ENCODE measurements around the gene MRPL32.

Gene MRPL32

DNA sequence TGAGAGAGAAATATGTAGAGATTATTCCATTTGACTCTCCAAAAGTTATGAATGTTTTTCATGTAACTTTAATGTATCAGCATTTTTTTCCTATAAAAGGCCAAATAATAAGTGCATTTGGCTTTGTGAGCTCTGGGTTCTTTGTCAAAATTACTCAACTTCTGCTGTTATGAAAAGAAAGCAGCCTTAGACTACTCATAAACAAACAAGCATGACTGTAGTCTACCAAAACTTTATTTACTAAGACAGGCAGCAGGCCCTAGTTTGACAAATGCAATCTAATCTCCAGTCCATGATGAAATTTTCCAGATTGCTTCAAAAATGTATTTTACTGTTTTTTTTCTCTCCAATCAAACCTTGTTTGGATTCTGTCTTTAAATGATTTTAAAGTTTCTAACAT lies 46.3 kb downstream of the MRPL32 start:
- H3K4me3 ChIP-seq (ENCODE audit: low read depth, low read length) = no peak overlapping the region
- no peak for DNase-seq (ENCODE audit: low read depth, low spot score)
- ChIA-PET POLR2A (no interaction called here), CTCF (interaction anchor here (0.6 kb wide), 1 partner anchor 37 kb away, joined by 3 read pairs; no protein-coding TSS in a partner anchor)
- TF ChIP-seq, protein P1, sequence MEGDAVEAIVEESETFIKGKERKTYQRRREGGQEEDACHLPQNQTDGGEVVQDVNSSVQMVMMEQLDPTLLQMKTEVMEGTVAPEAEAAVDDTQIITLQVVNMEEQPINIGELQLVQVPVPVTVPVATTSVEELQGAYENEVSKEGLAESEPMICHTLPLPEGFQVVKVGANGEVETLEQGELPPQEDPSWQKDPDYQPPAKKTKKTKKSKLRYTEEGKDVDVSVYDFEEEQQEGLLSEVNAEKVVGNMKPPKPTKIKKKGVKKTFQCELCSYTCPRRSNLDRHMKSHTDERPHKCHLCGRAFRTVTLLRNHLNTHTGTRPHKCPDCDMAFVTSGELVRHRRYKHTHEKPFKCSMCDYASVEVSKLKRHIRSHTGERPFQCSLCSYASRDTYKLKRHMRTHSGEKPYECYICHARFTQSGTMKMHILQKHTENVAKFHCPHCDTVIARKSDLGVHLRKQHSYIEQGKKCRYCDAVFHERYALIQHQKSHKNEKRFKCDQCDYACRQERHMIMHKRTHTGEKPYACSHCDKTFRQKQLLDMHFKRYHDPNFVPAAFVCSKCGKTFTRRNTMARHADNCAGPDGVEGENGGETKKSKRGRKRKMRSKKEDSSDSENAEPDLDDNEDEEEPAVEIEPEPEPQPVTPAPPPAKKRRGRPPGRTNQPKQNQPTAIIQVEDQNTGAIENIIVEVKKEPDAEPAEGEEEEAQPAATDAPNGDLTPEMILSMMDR (IDR thresholded peaks at IDR 0.05; ENCODE audit: insufficient read depth, low read length, missing control alignments) = no peak

DNA sequence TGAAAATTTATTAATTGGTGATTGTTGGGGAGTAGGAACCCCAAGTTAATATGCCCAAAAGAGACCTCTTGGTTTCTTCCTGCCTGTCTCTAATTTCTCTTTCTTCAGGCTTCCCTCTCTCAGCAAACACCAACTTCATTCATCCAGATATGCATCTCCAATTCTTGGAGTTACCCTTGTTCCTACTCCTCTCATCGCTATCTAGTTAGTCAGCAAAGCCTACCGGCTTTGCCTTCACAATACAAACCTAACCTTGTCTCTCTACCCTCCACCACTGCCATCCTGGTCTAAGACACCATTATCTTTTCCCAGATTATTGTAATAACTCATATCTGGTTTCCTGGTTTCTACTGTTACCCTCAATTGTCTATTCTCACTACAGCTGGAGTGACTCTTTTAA lies 47.9 kb downstream of the MRPL32 start:
- no peak for DNase-seq (ENCODE audit: low read depth, low spot score)
- ChIA-PET CTCF (no interaction called here), POLR2A (no interaction called here)
- TF ChIP-seq, protein P1 (IDR thresholded peaks at IDR 0.05; ENCODE audit: insufficient read depth, low read length, missing control alignments) = no peak
- H3K4me3 ChIP-seq (ENCODE audit: low read depth, low read length) = no peak overlapping the region

DNA sequence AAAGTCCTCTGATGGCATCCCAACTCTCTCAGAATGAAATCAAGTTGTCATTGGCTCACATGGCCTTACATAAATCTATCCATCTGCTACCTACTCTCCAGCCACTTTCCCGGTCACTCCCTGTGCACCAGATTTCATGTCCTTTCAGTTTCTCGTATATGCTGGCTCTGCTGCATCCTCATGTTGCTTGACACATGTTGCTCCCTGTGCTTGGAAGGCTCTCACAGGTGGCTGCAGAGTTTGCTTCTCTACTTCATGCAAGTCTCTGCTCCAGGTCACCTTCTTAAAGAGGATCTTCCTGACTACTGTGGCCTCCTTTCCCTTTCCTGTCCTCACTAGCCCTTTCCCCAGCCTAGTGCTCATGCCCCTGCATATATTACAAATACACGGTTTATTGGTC lies 48.3 kb downstream of the MRPL32 start:
- DNase-seq (ENCODE audit: low read depth, low spot score) = no peak
- TF ChIP-seq, protein P1 (IDR thresholded peaks at IDR 0.05; ENCODE audit: insufficient read depth, low read length, missing control alignments) = no peak
- H3K4me3 ChIP-seq (ENCODE audit: low read depth, low read length) = no peak overlapping the region
- ChIA-PET POLR2A (no interaction called here), CTCF (no interaction called here)

DNA sequence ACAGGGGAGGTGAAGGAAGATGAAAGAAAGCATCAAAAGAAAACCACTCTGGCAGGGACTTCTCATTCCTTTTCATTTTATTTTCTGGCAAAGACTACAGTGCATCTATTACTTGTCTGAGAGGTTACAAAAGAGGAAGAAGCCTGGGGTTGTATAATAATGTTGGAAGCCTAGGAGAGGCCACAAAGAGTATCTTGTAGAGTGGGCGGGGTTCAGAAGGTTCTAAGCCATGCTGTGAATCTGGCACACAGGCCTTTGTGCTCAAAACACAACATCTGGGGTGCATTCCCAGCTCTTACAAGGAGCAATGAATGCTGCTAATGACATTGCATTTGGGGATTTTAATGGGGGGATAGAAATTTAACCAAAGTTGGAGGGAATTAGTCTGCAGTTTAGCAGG lies 49.4 kb downstream of the MRPL32 start:
- ChIA-PET CTCF (interaction anchor here (1.9 kb wide), 1 partner anchor 40 kb away, joined by 6 read pairs; no protein-coding TSS in a partner anchor), POLR2A (no interaction called here)
- H3K4me3 ChIP-seq (ENCODE audit: low read depth, low read length) = no peak overlapping the region
- TF ChIP-seq, protein P1 (IDR thresholded peaks at IDR 0.05; ENCODE audit: insufficient read depth, low read length, missing control alignments) = no peak
- no peak for DNase-seq (ENCODE audit: low read depth, low spot score)

DNA sequence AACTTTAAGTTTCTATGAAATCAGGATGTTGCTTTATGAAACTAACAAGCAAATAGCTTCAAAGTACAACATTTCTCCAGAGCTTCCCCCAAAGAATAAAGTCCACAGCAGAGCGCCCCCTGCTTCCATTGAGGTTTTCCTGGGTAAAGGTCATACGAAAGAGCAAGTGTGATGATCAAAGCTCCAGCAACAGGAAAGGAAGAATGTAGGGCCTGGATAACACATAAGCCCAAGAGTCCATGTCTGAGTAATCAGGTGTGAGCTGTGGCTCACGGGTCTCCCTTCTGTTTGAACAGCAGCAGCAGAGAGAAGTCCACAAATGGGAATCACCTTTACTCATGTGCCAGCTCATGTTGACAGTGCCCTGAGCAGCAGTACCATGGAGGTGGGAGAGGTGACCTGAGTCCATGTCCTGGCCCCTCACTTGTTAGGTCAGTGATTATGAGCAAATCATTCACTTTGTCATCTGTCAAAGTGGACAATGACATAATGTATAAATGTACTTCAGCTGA lies 50.5 kb downstream of the MRPL32 start:
- CTCF ChIA-PET = interaction anchor here (1.9 kb wide), 1 partner anchor 41 kb away, joined by 6 read pairs; no protein-coding TSS in a partner anchor
- no peak overlapping the region for H3K4me3 ChIP-seq (ENCODE audit: low read depth, low read length)
- TF ChIP-seq, protein P1 (IDR thresholded peaks at IDR 0.05; ENCODE audit: insufficient read depth, low read length, missing control alignments) = no peak
- POLR2A ChIA-PET = no interaction called here
- DNase-seq (ENCODE audit: low read depth, low spot score) = no peak

DNA sequence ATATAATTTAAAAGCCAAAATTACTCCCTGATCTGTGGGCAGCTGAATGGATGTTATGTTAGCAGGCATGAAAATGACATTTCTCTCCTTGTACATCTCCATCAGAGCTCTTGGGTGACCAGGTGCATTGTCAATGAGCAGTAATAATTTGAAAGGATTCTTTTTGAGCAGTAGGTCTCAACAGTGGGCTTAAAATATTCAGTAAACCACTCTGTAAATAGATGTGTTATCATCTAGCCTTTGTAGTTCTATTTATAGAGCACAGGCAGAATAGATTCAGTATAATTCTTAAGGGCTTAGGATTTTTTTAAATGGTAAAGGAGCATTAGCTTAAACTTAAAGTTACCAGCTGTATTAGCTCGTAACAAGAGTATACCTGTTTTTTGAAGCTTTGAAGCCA lies 52.0 kb downstream of the MRPL32 start:
- no peak overlapping the region for H3K4me3 ChIP-seq (ENCODE audit: low read depth, low read length)
- CTCF ChIA-PET = interaction anchor here (1.2 kb wide), 1 partner anchor 277 kb away, joined by 3 read pairs; no protein-coding TSS in a partner anchor
- no peak for DNase-seq (ENCODE audit: low read depth, low spot score)
- POLR2A ChIA-PET = no interaction called here
- TF ChIP-seq, protein P1 (IDR thresholded peaks at IDR 0.05; ENCODE audit: insufficient read depth, low read length, missing control alignments) = no peak

All from AG04449 (cell line).